OCI-LY7 (cell line): ENCODE data around the gene PDE8B. TPM values are rescaled to one million over a fixed set of nuclear protein-coding genes. Genes with fewer than 3 reads are reported as not detected.

ENCODE experiments used
- BruUV-seq: library from RNA; stranded (reverse); fragments of 400-500 nt; replicated peaks from 2 replicates; lab custom pipeline; 2021; lab: Mats Ljungman, UMichigan
- CTCF ChIA-PET: fragments of 300-600 bp; sonication (Branson Sonifier 250); formaldehyde crosslinking; loops from one replicate; lab custom pipeline; 2022; ENCODE audit warnings: antibody characterized with exemption; ENCODE audit not compliant: unreplicated experiment; lab: Charles Lee
- POLR2A ChIA-PET: fragments of 300-600 bp; sonication (Branson Sonifier 250); formaldehyde crosslinking; loops from one replicate; lab custom pipeline; 2022; ENCODE audit warnings: antibody characterized with exemption; lab: Charles Lee
- DNase-seq: peaks from one replicate; pipeline ENCODE4 v3.0.0-alpha.2; 2015; ENCODE audit warnings: low spot score
- H2AFZ ChIP-seq: fragments of 200-600 bp; sonication (generic), shearing (Covaris generic); 2 replicates; pipeline ENCODE4 v1.6.1; 2014; ENCODE audit warnings: mild to moderate bottlenecking, antibody characterized with exemption, low read length, moderate library complexity
- H3K27ac ChIP-seq: fragments of 200-600 bp; sonication (generic); 2 replicates; pipeline ENCODE4 v1.5.1; 2014; ENCODE audit warnings: mixed run types, low read depth, mild to moderate bottlenecking, moderate library complexity, low read length, inconsistent platforms; ENCODE audit not compliant: poor library complexity, severe bottlenecking
- H3K36me3 ChIP-seq: fragments of 200-600 bp; sonication (generic); 2 replicates; pipeline ENCODE4 v1.6.1; 2014; ENCODE audit warnings: mild to moderate bottlenecking, antibody characterized with exemption, low read length, moderate library complexity, mixed read lengths; ENCODE audit not compliant: insufficient read depth
- H3K4me1 ChIP-seq: fragments of 200-600 bp; sonication (generic); 2 replicates; pipeline ENCODE4 v1.5.1; 2014; ENCODE audit warnings: mild to moderate bottlenecking, low read length; ENCODE audit not compliant: insufficient read depth, poor library complexity, severe bottlenecking
- H3K4me2 ChIP-seq: fragments of 200-600 bp; sonication (generic); 2 replicates; pipeline ENCODE4 v1.6.1; 2014; ENCODE audit warnings: mild to moderate bottlenecking, low read length
- H3K4me3 ChIP-seq: fragments of 200-600 bp; sonication (generic); 2 replicates; pipeline ENCODE4 v1.5.1; 2014; ENCODE audit warnings: mild to moderate bottlenecking, low read depth, low read length; ENCODE audit not compliant: poor library complexity, severe bottlenecking
- H3K79me2 ChIP-seq: fragments of 200-600 bp; sonication (generic); 2 replicates; pipeline ENCODE4 v1.6.1; 2016; ENCODE audit warnings: low read depth, mild to moderate bottlenecking, low read length, moderate library complexity, mixed read lengths; ENCODE audit not compliant: insufficient read depth
- H3K9me2 ChIP-seq: fragments of 200-600 bp; sonication (generic); 2 replicates; pipeline ENCODE4 v1.6.1; 2016; ENCODE audit warnings: mild to moderate bottlenecking, low read length, mixed read lengths; ENCODE audit not compliant: insufficient read depth
- H3K9me3 ChIP-seq: fragments of 200-600 bp; sonication (generic); 2 replicates; pipeline ENCODE4 v1.6.1; 2014; ENCODE audit warnings: mild to moderate bottlenecking, mixed run types, low read length, mixed read lengths
- H4K20me1 ChIP-seq: fragments of 200-600 bp; sonication (generic); 2 replicates; pipeline ENCODE4 v1.6.1; 2014; ENCODE audit warnings: mild to moderate bottlenecking, antibody characterized with exemption, low read length, moderate library complexity, mixed read lengths; ENCODE audit not compliant: insufficient read depth
- CTCF ChIP-seq: fragments of 200-600 bp; sonication (generic); conservative IDR thresholded peaks from 2 replicates; pipeline ENCODE4 v1.5.1; 2014; ENCODE audit warnings: mild to moderate bottlenecking, antibody characterized with exemption, low read length, moderate library complexity, mixed read lengths
- EZH2phosphoT487 ChIP-seq: fragments of 200-600 bp; sonication (generic); IDR thresholded peaks from 2 replicates; pipeline ENCODE4 v1.6.1; 2018; ENCODE audit warnings: low read depth, borderline replicate concordance, mild to moderate bottlenecking, mixed run types, antibody characterized with exemption, low read length, moderate library complexity, mixed read lengths
- intact Hi-C: fragments of 100-400 bp; cut with micrococcal nuclease; formaldehyde crosslinking; loops from one replicate; pipeline ENCODE4 v1.10.0; 2022; ENCODE audit not compliant: unreplicated experiment
- total RNA-seq, 2 experiments: library from RNA; depleted of rRNA in 1 of 2; stranded (reverse); fragments of >200 nt in 1 of 2; shearing (Covaris generic) in 1 of 2; gene quantifications; 2 replicates each; pipeline ENCODE4 v1.2.3, GENCODE V29; 2014 to 2022

Gene PDE8B
- total RNA-seq, 2 experiments from 2014 or later, result 0.21 to 0.22 TPM

- CTCF ChIA-PET, result no interaction called here
- H3K9me3 ChIP-seq, result no peaks in the 10 kb centered on the region
- H3K4me1 ChIP-seq, result no peaks in the 10 kb centered on the region
- no TSS peak for BruUV-seq
- DNase-seq, result no peak
- H4K20me1 ChIP-seq, result no peaks in the 10 kb centered on the region
- no peaks in the 10 kb centered on the region for H3K9me2 ChIP-seq
- POLR2A ChIA-PET, result no interaction called here
- no peak overlapping the region for H3K27ac ChIP-seq
- H3K36me3 ChIP-seq, result no peaks in the 10 kb centered on the region
- H3K79me2 ChIP-seq, result no peaks in the 10 kb centered on the region
- H3K4me2 ChIP-seq, result no peak overlapping the region
- TF ChIP-seq EZH2phosphoT487 (no peak), CTCF (no peak)
- intact Hi-C loops, result no loop called here
- H3K4me3 ChIP-seq, result no peak overlapping the region
- H2AFZ ChIP-seq, result no peak overlapping the region
Measured at GRCh38 chr5:77172713-77173328, 37.7 kb upstream of the PDE8B start.

GRCh38 chr5:77174526-77174925 lies 36.0 kb upstream of the PDE8B start:
- no peak for DNase-seq
- Histone ChIP-seq H3K9me3 (no peaks in the 10 kb centered on the region), H3K36me3 (no peaks in the 10 kb centered on the region), H3K4me3 (no peak overlapping the region), H3K27ac (no peak overlapping the region), H2AFZ (no peak overlapping the region), H3K9me2 (no peaks in the 10 kb centered on the region), H3K4me2 (no peak overlapping the region), H4K20me1 (no peaks in the 10 kb centered on the region), H3K79me2 (no peaks in the 10 kb centered on the region), H3K4me1 (no peaks in the 10 kb centered on the region)
- ChIA-PET CTCF (no interaction called here), POLR2A (interaction anchor here (1.0 kb wide), 2 partner anchors 8 to 12 kb away, joined by 3 read pairs; no protein-coding TSS in a partner anchor)
- BruUV-seq, result no TSS peak
- no peak for TF ChIP-seq CTCF
- no peak for TF ChIP-seq EZH2phosphoT487
- intact Hi-C loops, result no loop called here

- H3K4me1 ChIP-seq, result no peaks in the 10 kb centered on the region
- no peaks in the 10 kb centered on the region for H3K9me3 ChIP-seq
- H3K79me2 ChIP-seq, result no peaks in the 10 kb centered on the region
- no peak overlapping the region for H3K4me2 ChIP-seq
- no peak for DNase-seq
- ChIA-PET CTCF (no interaction called here), POLR2A (interaction anchor here (1.0 kb wide), 2 partner anchors 7 to 11 kb away, joined by 3 read pairs; no protein-coding TSS in a partner anchor)
- TF ChIP-seq CTCF, result no peak
- TF ChIP-seq EZH2phosphoT487, result no peak
- no peaks in the 10 kb centered on the region for H3K36me3 ChIP-seq
- H3K9me2 ChIP-seq, result no peaks in the 10 kb centered on the region
- BruUV-seq, result no TSS peak
- no peak overlapping the region for H2AFZ ChIP-seq
- H3K4me3 ChIP-seq, result no peak overlapping the region
- intact Hi-C loops, result no loop called here
- no peaks in the 10 kb centered on the region for H4K20me1 ChIP-seq
- H3K27ac ChIP-seq, result no peak overlapping the region
Measured at GRCh38 chr5:77175231-77175630, 35.2 kb upstream of the PDE8B start.
